HG03520 (cell line): Measurements from ENCODE around the gene SLC25A34.
A peak's percentile ranks its signal among the peaks of the same experiment; 100 is the strongest.
"Not testable (repeated sequence)": the region's sequence is repeated elsewhere in the genome, so short reads cannot be mapped to it uniquely, and the experiment has no call there.

ENCODE experiments used
- ATAC-seq: cut with Tn5 transposase; IDR thresholded peaks from one replicate; pipeline ENCODE4 v1.9.1; 2021; ENCODE audit warnings: mild to moderate bottlenecking, moderate library complexity; ENCODE audit not compliant: unreplicated experiment

SLC25A34 gene

DNA sequence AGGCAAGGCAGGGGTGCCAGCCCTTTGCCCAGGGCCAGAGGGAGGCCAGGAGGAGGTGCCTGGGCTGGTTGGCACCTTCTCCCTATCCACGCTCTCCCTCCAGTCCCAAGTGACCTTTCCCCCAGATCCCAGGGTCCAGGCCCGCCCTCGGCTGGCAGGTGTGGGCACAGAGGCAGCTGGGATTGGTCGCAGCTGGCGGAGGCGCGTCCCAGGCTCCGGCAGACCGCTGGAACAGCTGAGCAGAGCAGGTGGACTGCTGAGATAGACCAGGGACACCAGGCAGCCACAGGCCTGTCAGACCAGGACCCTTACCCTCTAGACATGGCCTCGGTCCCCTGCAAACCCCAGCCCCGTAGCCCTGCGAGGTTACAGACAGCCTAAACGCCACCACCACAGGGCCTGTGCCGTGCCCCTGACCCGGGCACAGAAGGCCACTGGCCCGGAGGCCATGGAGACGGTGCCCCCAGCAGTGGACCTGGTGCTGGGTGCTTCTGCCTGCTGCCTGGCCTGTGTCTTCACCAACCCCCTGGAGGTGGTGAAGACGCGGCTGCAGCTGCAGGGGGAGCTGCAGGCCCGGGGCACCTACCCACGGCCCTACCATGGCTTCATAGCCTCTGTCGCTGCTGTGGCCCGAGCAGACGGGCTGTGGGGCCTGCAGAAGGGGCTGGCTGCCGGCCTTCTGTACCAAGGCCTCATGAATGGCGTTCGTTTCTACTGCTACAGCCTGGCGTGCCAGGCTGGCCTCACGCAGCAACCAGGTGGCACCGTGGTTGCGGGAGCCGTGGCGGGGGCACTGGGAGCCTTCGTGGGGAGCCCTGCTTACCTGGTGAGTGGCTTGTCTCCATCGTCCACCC is at the start of gene SLC25A34:
TSS of gene SLC25A34 (plus strand) at position 221 of the 854 bp plus-strand sequence. CDS start at position 449, 228 bp downstream.
- no peak for ATAC-seq

DNA sequence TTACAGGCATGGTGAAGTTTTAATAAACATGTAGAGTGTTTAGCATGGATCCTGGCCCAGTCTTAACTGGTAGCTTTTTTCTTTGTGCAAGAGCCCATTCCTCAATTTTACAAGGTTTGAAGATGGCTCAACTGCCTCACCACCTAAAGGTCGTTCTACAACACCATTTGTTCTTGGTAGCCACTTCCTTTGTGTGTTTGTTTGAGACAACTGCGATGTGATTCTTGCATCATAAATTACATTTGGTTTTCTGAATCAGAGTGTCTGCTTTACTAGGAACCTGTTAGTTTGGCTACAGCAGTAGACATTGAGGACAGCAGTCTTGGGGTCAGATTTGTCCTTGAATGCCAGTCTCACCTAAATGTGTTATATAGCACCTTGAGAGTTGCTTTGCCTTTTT is 48.6 kb upstream of the SLC25A34 start:
- ATAC-seq = no peak

DNA sequence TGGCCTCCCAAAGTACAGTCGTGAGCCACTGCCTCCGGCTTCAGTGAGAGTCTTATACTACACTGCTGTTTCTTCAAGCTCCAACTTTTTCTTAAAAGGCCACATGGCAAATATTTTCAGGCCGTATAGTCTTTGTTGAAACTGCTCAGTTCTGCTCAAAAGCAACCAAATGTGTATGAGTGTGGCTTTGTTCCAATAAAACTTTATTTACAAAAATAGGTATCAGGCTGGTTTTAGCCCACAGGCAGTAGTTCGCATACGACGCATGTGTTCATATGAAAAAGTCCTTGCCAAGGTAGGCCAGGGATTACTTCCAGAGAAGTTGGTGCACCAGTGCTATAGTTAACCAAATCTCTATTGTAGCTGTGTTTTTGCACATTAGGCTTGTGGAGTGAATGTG is 45.7 kb upstream of the SLC25A34 start:
- ATAC-seq = no peak

DNA sequence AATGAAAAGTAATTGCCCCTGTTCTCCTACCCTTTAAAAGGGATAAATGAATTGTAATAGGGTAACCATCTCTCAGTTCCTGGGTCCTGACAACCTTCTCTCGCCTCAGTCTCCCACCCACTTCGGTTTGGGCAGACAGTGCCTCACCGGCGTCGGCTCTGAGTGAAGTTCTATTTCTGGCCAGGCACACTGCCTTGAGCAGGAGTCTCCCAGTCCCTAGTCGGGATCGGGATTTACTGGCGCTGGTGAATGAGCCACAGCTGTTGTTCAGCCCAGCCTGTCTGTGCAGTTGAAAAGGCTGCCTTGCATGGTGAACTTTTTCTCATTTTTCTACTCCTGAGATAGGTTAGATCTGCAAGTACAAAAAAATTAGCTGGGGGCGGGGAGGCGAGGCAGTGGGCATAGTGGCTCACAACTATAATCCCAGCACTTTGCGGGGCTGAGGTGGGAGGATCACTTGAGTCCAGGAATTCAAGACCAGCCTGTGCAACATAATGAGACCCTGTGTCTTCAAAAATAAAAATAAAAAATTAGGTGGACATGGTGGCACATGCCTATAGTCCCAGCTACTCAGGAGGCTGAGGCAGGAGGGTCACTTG is 44.5 kb upstream of the SLC25A34 start:
- ATAC-seq = no peak

GRCh38 chr1:15692121-15692682 is 43.9 kb upstream of the SLC25A34 start:
- ATAC-seq = no peak

GRCh38 chr1:15693371-15693770 is 42.7 kb upstream of the SLC25A34 start:
- ATAC-seq = no peak

- ATAC-seq = peak; percentile 81
These were observed 39.0 kb upstream of the SLC25A34 start for GRCh38 chr1:15696956-15697521.

DNA sequence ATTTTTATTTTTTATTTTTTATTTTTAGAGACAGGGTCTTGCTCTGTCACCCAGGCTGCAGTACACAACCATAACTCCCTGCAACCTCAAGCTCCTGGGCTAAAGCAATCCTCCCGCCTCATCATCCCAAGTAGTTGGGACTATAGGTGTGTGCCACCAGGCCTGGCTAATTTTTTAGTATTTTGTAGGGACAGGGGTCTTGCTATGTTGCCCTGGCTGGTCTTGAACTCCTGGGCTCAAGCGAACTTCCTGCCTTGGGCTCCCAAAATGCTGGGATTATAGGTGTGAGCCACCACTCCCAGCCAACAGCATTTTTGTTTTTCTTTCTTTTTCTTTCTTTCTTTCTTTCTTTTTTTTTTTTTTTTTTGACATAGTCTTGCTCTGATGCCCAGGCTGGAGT is 37.9 kb upstream of the SLC25A34 start:
- ATAC-seq = no peak

DNA sequence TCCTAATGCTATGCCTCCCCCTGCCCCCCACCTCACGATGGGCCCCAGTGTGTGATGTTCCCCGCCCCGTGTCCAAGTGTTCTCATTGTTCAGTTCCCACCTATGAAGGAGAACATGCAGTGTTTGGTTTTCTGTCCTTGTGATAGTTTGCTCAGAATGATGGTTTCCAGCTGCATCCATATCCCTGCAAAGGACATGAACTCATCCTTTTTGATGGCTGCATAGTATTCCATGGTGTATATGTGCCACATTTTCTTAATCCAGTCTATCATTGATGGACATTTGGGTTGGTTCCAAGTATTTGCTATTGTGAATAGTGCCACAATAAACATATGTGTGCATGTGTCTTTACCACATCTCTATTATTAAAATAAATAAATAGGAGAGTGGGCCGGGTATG is 36.7 kb upstream of the SLC25A34 start:
- not testable (repeated sequence) for ATAC-seq

- ATAC-seq = no peak
These were observed 35.5 kb upstream of the SLC25A34 start for GRCh38 chr1:15700508-15700907.

GRCh38 chr1:15701784-15702183 is 34.3 kb upstream of the SLC25A34 start:
- no peak for ATAC-seq

DNA sequence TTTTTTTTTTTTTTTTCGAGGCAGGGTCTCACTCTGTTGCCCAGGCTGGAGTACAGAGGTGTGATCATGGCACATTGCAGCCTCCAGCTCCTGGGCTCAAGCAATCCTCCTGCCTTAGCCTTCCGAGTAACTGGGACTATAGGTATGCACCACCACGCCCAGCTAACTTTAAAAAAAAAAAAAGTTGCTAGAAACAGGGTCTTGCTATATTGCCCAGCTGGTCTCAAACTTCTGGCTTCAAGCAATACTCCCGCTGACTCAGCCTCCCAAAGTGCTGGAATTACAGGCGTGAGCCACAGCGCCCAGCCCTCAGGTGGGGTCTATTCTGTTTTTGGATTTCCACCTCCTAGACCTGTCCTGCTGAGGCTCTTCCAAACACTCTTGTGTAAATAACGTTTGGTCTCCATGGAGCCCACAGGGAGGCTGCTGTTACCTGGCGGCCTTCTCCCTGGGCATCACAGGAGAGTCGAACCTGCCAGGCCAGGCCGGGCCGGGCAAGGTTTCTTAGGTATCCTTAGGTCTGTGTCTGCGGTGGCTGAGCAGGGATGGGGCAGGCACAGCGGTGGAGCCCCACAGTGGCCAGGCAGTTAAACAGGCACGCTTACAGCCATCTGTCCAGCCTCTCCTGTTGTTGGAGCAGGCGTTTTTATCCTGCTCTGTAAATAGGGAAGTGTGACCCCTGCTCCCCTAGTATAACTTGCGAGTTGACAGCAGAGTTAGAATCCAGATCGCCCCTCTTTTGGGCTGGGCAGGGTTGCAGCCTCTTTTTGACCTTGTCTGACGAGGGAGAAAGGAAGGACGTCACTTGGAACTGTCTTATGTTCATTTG is 33.1 kb upstream of the SLC25A34 start:
- no peak for ATAC-seq

GRCh38 chr1:15703562-15703961 is 32.5 kb upstream of the SLC25A34 start:
- ATAC-seq = no peak

GRCh38 chr1:15704526-15705183 is 31.4 kb upstream of the SLC25A34 start:
- no peak for ATAC-seq

DNA sequence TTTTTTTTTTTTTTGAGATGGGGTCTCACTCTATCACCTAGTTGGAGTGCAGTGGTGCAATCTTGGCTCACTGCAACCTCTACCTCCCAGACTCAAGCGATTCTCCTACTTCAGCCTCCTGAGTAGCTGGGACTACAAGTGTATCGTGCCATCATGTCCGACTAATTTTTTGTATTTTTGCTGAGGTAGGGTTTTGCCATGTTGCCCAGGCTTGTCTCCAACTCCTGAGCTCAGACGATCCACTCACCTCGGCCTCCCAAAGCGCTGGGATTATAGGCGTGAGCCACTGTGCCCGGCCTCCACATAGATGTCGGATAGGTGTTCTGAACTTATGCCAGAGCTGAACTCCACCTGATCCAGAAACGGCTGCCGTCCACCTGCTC is 30.9 kb upstream of the SLC25A34 start:
- ATAC-seq = no peak

DNA sequence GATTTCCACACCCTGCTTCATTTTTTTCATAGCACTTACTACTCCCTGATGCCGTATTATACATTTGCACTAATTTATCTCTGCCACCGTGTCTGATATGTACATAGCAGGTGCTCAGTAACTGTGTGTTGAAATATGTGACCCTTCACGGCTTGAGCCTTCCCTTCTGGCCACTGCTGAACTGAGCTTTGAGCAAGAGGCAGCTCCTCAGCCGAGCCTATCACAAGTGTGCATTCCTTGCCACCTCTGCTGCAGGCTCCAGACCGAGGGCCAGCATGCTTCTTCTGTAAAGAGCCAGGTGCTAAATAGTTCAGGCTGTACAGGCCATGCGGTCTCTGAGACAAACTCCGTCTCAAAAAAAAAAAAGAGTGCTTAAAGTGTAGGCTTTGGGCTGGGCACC is 29.3 kb upstream of the SLC25A34 start:
- ATAC-seq = no peak

DNA sequence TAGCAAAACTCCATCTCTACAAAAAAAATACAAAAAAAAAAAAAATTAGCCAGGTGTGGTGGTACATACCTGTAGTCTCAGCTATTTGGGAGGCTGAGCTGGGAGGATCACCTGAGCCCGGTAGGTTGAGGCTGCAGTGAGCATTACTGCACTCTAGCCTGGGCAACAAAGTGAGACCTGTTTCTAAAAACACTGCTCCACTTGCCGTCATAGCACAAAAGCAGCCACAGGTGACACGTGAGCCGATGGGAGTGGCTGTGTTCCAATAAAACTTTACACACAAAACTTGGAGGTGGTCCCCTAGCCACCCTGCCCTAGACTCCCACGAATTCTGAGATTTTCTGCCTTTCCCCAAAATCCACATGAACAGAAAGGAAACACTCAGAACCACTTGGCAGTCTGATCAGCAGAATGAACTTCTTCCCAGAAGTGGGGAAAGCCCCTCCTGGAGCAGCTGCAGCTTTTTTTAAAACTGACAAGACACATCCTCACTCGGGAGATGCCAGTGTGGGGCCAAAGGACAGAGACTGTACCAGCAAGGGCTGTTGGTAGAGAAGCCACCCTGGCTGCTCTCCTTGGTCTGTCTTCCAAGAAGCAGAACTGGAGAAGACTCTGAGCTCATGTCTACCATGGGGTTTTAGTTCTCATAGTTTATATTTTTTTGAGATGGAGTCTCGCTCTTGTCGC is 28.7 kb upstream of the SLC25A34 start:
- ATAC-seq = no peak

GRCh38 chr1:15708486-15709137 is 27.4 kb upstream of the SLC25A34 start:
- no peak for ATAC-seq

- no peak for ATAC-seq
These were observed 26.8 kb upstream of the SLC25A34 start for GRCh38 chr1:15709226-15709625.
